Epithelial cell of proximal tubule (primary cell): ENCODE results near the gene KCNMB1. TPM values are rescaled to one million over a fixed set of nuclear protein-coding genes. Genes with fewer than 3 reads are reported as not detected.

ENCODE experiments used
- DNase-seq: peaks from one replicate; pipeline ENCODE4 v3.0.0-alpha.2; 2011; ENCODE audit warnings: low read depth
- H3K4me3 ChIP-seq: 2 replicates; pipeline ENCODE4 v1.5.1; 2011; ENCODE audit warnings: low read depth, mild to moderate bottlenecking, low read length
- CTCF ChIP-seq: conservative IDR thresholded peaks from 2 replicates; pipeline ENCODE4 v1.5.1; 2012; ENCODE audit warnings: low read depth, mild to moderate bottlenecking, low read length
- total RNA-seq: library from RNA; depleted of rRNA; stranded (reverse); fragments of >200 nt; gene quantifications from 2 replicates; pipeline ENCODE4 v1.2.3, GENCODE V29; 2015

The KCNMB1 gene
- total RNA-seq, 1 donor from 2014 or later, result not detected

GRCh38 chr5:170393235-170393634, 4.1 kb upstream of the KCNMB1 start:
- no peak overlapping the region for H3K4me3 ChIP-seq
- DNase-seq, result no peak
- TF ChIP-seq CTCF, result no peak

- no peak for TF ChIP-seq CTCF
- DNase-seq, result no peak
- H3K4me3 ChIP-seq, result no peak overlapping the region
Observed at GRCh38 chr5:170390472-170390871, 1.3 kb upstream of the KCNMB1 start.

GRCh38 chr5:170389550-170389892, 354 bp upstream of the KCNMB1 start:
- TF ChIP-seq CTCF, result no peak
- no peak for DNase-seq

GRCh38 chr5:170387775-170388639, 1.2 kb downstream of the KCNMB1 start:
- TF ChIP-seq CTCF, result no peak
- no peak for DNase-seq
- no peak overlapping the region for H3K4me3 ChIP-seq

More at GRCh38 chr5:170389550-170389892, 354 bp upstream of the KCNMB1 start:
- no peak overlapping the region for H3K4me3 ChIP-seq

- TF ChIP-seq CTCF, result no peak
- no peak for DNase-seq
- no peak overlapping the region for H3K4me3 ChIP-seq
Observed at GRCh38 chr5:170386743-170387395, 2.3 kb downstream of the KCNMB1 start.

GRCh38 chr5:170383227-170383626, 5.9 kb downstream of the KCNMB1 start:
- TF ChIP-seq CTCF, result no peak
- no peak overlapping the region for H3K4me3 ChIP-seq
- no peak for DNase-seq
